GM12891 (cell line): ENCODE results near the gene PCDHB16.
"Not testable (repeated sequence)": the region's sequence is repeated elsewhere in the genome, so short reads cannot be mapped to it uniquely, and the experiment has no call there.

Experiments
- POLR2A ChIP-seq: IDR thresholded peaks from 2 replicates; pipeline ENCODE4 v1.6.1; 2011; ENCODE audit warnings: low read depth, low read length, control low read depth
- POLR2AphosphoS5 ChIP-seq: IDR thresholded peaks from 2 replicates; pipeline ENCODE4 v1.6.1; 2011; ENCODE audit warnings: low read depth, low read length, control low read depth

- TF ChIP-seq POLR2AphosphoS5, POLR2A: not testable (repeated sequence)
Observed at GRCh38 chr5:141157356-141157755, 24.8 kb upstream of the PCDHB16 start.
